Kasumi-1 (cell line): Measurements from ENCODE around the gene NDUFB6.
"Not testable (repeated sequence)": the region's sequence is repeated elsewhere in the genome, so short reads cannot be mapped to it uniquely, and the experiment has no call there.

ENCODE experiments used
- DNase-seq, 2 experiments: peaks; one replicate each; lab custom pipeline; 2025; lab: John Stamatoyannopoulos, UW

Gene NDUFB6

DNA sequence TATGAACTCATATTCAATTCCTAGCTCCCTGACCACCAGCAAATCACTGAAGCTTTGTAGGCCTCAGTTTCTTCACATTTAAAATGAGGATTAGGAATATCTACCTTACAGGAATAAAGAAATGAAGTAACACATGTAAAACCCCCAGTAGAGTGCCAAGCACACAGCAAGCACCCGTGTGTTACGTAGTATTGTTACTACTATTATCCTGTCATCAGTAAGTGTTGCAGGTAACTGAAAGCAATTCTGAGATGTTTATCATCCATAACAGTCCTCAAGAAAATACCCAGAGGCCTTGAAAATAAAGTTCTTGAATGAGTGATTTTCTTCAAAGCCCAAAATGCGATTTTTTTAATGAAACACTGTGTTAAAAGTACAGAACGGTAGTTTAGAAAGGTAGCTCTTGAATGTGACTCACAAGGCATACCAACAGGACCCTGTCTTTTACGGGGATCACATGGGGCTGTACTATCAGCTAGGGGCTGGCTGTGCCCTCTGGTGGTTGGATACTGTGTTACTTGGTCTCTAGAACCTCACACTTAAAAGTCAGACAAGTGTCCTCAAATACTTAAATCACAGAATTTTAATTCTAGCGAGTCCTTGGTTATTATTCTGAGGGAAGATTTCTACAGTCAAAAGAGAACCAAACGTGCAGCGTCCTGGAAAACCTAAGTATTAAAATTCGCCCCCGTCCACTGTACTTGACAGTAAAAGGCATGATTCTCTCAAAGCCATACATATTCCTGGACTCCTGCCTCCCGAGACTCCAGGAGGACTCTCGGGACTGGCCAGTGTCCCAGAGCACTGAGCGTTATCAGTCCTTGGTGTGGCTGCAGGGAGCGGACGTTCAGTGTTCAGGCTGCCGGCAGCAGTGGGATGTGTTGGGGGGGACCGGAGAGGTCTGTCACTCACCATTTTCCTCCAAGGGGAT, 725 bp downstream of the NDUFB6 start:
- DNase-seq: peak; percentile 79 to 87

DNA sequence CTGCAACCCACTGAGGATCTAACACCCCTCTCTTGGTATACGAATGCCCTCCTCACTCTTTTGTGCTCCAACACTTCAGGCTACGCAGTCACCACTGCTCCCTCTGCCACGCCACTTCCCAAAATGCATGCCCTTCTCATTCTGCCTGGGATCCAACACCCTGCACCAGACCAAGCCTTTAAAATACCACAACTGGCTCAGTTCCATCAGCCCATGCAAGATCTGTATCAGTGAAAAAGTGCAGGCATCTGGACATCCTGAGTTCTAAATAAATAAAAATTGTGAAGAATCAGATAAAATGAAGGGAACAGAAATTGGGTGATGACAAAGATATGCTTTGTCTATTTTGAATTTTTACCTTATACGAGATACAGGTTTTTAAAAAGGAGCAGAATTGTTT, 2.7 kb downstream of the NDUFB6 start:
- DNase-seq: no peak

DNA sequence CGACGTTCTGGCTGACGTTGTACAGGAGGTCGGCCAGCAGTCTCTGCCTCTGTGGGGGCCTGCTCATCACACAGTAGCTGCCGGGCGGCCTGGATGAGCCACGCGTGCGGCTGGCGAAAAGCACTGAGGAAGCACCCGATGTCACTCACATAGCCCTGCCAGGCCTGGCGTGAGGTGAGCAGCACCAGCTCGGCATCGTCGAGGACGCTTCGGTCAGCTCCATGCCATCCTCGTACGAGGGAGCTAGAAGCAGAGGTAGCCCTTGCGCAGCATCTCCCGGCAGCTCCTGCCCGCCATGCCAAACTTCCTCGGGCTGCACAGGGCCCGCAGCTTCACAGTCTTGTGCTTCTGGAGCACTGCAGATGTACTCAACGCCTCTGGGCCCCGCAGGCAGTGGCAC, 6.2 kb downstream of the NDUFB6 start:
- no peak for DNase-seq

GRCh38 chr9:32565967-32566366, 7.0 kb downstream of the NDUFB6 start:
- DNase-seq: no peak

- DNase-seq: no peak
Observed at GRCh38 chr9:32558408-32558934, 14.5 kb downstream of the NDUFB6 start.

- DNase-seq: no peak
Observed at GRCh38 chr9:32554591-32554990, 18.4 kb downstream of the NDUFB6 start.

- DNase-seq: peak; percentile 5 to 37
Observed at GRCh38 chr9:32554107-32554506, 18.9 kb downstream of the NDUFB6 start.

GRCh38 chr9:32552172-32552872, 20.6 kb downstream of the NDUFB6 start, which contains the start of the genes SMIM27 and TOPORS:
Gene SMIM27 (plus strand): TSS chr9:32552327. CDS start chr9:32552435, 108 bp downstream.
Gene TOPORS (minus strand): TSS chr9:32552586. CDS start chr9:32552436, 150 bp downstream.
- peak; percentile 91 to 96 for DNase-seq

- peak; percentile 54 to 61 for DNase-seq
Observed at GRCh38 chr9:32551276-32552051, 21.5 kb downstream of the NDUFB6 start.

- DNase-seq: peak; percentile 92 to 94
Observed at GRCh38 chr9:32550562-32551275, 22.2 kb downstream of the NDUFB6 start.

DNA sequence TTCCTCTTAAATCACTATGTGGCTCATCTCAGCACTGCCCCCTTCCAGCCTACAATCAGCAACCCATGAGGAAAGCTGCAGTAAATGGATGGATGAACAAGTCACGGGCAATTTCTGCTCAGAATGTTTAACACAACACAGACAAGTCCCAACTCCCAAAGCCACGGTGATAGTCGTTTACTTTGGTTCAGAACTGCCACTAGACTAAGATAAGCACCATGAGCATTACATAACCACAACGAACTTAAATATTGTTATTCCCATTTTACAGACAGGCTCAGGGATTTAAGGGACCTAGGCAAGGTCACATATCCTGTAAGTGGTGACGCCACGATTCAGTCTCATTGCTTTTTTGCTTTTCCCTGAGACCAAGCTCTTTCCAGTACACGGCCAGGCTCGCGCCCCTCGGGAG, 22.8 kb downstream of the NDUFB6 start:
- peak; percentile 12 to 48 for DNase-seq

- not testable (repeated sequence) for DNase-seq
Observed at GRCh38 chr9:32548213-32548612, 24.7 kb downstream of the NDUFB6 start.

- no peak for DNase-seq
Observed at GRCh38 chr9:32545884-32546283, 27.1 kb downstream of the NDUFB6 start.

DNA sequence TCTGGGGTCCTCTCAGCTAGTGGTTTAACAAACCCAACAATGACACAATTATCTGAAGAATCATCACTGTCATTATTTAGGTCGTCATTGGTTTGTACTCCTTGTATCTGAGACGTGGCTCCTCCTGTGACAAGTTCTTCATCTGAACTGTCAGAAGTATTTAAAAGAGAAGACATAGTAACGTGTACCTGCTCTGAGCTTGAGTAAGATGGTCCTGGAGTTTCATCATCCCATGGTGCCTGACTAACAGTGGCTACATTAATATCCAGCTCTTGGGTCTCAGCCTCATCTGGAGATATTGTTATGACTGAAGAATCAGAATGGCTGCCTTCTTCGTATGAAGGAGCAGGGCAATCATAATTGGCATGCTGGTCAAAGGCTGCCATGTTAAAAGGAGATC, 29.9 kb downstream of the NDUFB6 start:
- DNase-seq: no peak

DNA sequence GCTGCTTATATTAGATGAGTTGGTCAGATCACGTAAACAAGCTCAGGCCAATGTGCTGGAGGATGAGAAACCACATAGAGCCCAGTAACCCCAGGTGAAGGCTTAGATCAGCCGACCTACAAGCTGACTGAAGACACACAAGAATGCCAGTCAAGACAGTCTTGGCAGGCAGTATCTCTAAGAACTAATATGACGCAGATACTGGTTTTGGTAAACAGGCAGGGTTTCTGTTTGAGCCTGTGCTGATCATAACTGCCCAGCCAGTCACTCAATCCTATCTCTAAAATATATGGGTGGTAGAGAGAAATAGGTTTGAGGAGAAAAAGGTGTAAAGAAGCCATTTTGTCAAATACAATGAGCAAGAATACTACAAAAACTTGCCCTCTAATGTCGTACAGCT, 39.1 kb downstream of the NDUFB6 start:
- DNase-seq: no peak

DNA sequence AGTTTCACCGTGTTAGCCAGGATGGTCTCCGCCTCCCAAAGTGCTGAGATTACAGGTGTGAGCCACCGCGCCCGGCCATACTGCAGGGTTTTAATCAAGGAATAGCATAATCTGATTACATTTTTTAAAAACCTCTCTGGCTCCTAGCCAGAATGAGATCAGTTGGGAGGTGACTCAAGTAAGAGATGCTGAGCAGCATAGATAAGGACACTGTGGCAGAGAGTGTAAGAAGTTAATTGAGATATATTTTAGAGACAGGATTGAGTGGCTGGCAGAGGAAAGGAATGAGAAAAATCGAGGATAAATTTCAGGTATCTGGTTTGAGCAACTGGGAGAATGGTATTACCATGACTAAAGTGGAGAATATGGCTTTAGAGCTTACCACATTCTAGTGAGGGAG, 39.6 kb downstream of the NDUFB6 start:
- DNase-seq: no peak

- DNase-seq: no peak
Observed at GRCh38 chr9:32526707-32527048, 46.3 kb downstream of the NDUFB6 start.

- DNase-seq: peak; percentile 83 to 89
Observed at GRCh38 chr9:32526041-32526706, 46.8 kb downstream of the NDUFB6 start, which contains the start of gene RIGI. Gene RIGI (minus strand): TSS chr9:32526196. CDS start chr9:32526166, 30 bp downstream.

DNA sequence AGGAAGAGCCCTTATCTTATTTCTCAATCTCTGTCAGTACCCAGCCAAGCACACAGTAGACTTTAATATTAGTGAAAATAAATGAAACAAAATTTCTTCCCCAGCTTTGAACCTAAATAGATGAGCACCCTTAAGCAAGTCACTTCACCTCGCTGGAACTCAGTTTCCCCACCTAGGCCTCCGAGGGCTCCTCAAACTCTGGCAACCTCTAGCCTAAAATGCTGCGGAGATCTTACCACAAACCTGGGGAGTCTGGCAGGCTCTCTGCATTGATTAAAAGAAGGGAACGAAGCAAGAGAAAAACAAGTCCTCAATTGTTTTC, 47.3 kb downstream of the NDUFB6 start:
- DNase-seq: no peak

GRCh38 chr9:32524892-32525708, 47.9 kb downstream of the NDUFB6 start:
- DNase-seq: peak; percentile 8 to 31
